Psoas muscle (tissue), 8 donors: ENCODE results near the gene CKB. TPM values are rescaled to one million over a fixed set of nuclear protein-coding genes. Genes with fewer than 3 reads are reported as not detected.

Experiments
- ATAC-seq, 4 donors: fragments of 200-7000 bp; cut with Tn5 transposase; one replicate each; pipeline ENCODE4 v1.9.1; 2020; ENCODE audit warnings: moderate library complexity in 3 of 4, mild to moderate bottlenecking in 2 of 4
- DNase-seq, 2 donors: peaks; one replicate each; pipeline ENCODE4 v3.0.0-alpha.2; 2020
- H3K27ac ChIP-seq: fragments of 200-600 bp; one replicate; pipeline ENCODE4 v1.8.0; 2022
- H3K27me3 ChIP-seq, 3 donors: fragments of 200-600 bp in 1 of 3; one replicate each; pipeline versions ENCODE4 v1.6.1 to v1.8.0; 2013 to 2022; ENCODE audit warnings: low read length in 2 of 3, mild to moderate bottlenecking in 2 of 3, moderate library complexity in 1 of 3; ENCODE audit not compliant: insufficient read depth in 3 of 3
- H3K36me3 ChIP-seq, 2 donors: fragments of 200-600 bp in 1 of 2; one replicate each; pipeline versions ENCODE4 v1.6.1 to v1.8.0; 2013 to 2022; ENCODE audit warnings: low read depth in 1 of 2, mild to moderate bottlenecking in 1 of 2, moderate library complexity in 1 of 2; ENCODE audit not compliant: insufficient read depth in 1 of 2
- H3K4me1 ChIP-seq: fragments of 200-600 bp; one replicate; pipeline ENCODE4 v1.8.0; 2022
- H3K4me3 ChIP-seq: fragments of 200-600 bp; one replicate; pipeline ENCODE4 v1.8.0; 2022; ENCODE audit warnings: mild to moderate bottlenecking
- H3K9me3 ChIP-seq: fragments of 200-600 bp; one replicate; pipeline ENCODE4 v1.8.0; 2022
- CTCF ChIP-seq: fragments of 200-600 bp; IDR thresholded peaks from one replicate; pipeline ENCODE4 v1.8.0; 2022; ENCODE audit warnings: antibody characterized with exemption
- WGBS, 3 donors: extraction: QIAGEN DNeasy Blood & Tissue Kit; methylation state at CpG; one replicate each; pipeline versions ENCODE4 v1.1.6 to v1.1.7; 2013; 5-methylcytosine and 5-hydroxymethylcytosine counted together
- intact Hi-C, 2 donors: fragments of 100-400 bp; cut with DNase I; formaldehyde crosslinking; loops; one replicate each; pipeline versions ENCODE4 v1.11.0 to v1.14.2; 2022
- polyA plus RNA-seq, 3 donors: library from polyadenylated mRNA; stranded (reverse); fragments of 200-250 nt; gene quantifications; one replicate each; pipeline ENCODE4 v1.2.3, GENCODE V29; 2013
- total RNA-seq, 4 donors: library from RNA; stranded (reverse); fragmentation: NEBNext Ultra II Directional in 2 of 4; extraction: Animal tissue kit (Norgen Biotek cat#: 25700) in 2 of 4; gene quantifications; one replicate each; pipeline versions ENCODE4 v1.2.1 to v1.2.4, GENCODE V29; 2021 to 2023
- donor health status: healthy with polysubstance abuse.
- donor health status: DM: no; HTN: no; CAD: no; lungs with moderate emphysema.
- donor health status: Bipolar disorder and iron deficiency.
- donor health status: healthy.
- donor health status: DM: yes; HTN: yes; CAD: no.
- donor health status: DM: no; HTN: no; CAD: no.
- donor health status: DM: no; HTN: no; CAD: no.
- donor health status: DM: yes; HTN: yes; CAD: no.

The CKB gene
- total and polyA plus RNA-seq, 7 donors, result 19.5 to 383 (median 44.9) TPM

- no peak for TF ChIP-seq CTCF
- intact Hi-C loops, result loop anchor here in 1 of 2 donors (2.0 kb wide), 1 partner anchor 27 kb away; no protein-coding TSS in a partner anchor
- Histone ChIP-seq H3K4me3 (no peak overlapping the region), H3K4me1 (peaks cover 22% of the 10 kb centered on the region), H3K27ac (no peak overlapping the region), H3K27me3 (peaks cover 0 to 24% (median 15%) of the 10 kb centered on the region in 3 donors), H3K36me3 (no peaks in the 10 kb centered on the region), H3K9me3 (no peaks in the 10 kb centered on the region)
- ATAC-seq (no peak), DNase-seq (peak in 1 of 2 donors; percentile 65)
- WGBS, 3 donors, result 61 to 76% (median 69%) methylated on average over 22 of the region's 22 CpGs
Measured at GRCh38 chr14:103519837-103520212, 2.8 kb downstream of the CKB start.

- peaks cover 22% of the 10 kb centered on the region for H3K4me1 ChIP-seq
- no peak for TF ChIP-seq CTCF
- no peak overlapping the region for H3K27ac ChIP-seq
- no peak overlapping the region for H3K4me3 ChIP-seq
- ATAC-seq, result no peak
- intact Hi-C loops, result loop anchor here in 1 of 2 donors (2.0 kb wide), 1 partner anchor 28 kb away; no protein-coding TSS in a partner anchor
- WGBS, 3 donors, result 46 to 55% (median 49%) methylated on average over 13 of the region's 13 CpGs
- H3K36me3 ChIP-seq, result no peaks in the 10 kb centered on the region
- no peak for DNase-seq
- H3K27me3 ChIP-seq, result peaks cover 0 to 24% (median 15%) of the 10 kb centered on the region in 3 donors
- no peaks in the 10 kb centered on the region for H3K9me3 ChIP-seq
Measured at GRCh38 chr14:103519043-103519836, 3.4 kb downstream of the CKB start.

GRCh38 chr14:103518422-103519042 is 4.1 kb downstream of the CKB start:
- peaks cover 26% of the 10 kb centered on the region for H3K4me1 ChIP-seq
- DNase-seq, result peak; percentile 71 to 86

GRCh38 chr14:103517721-103518421 is 4.8 kb downstream of the CKB start:
- intact Hi-C loops, result loop anchor here (1.0 to 2.0 kb wide), 2 partner anchors 29 kb away; no protein-coding TSS in a partner anchor
- no peak for TF ChIP-seq CTCF
- Histone ChIP-seq H3K4me1 (peaks cover 28% of the 10 kb centered on the region), H3K27ac (no peak overlapping the region), H3K4me3 (no peak overlapping the region), H3K9me3 (no peaks in the 10 kb centered on the region), H3K27me3 (peaks cover 0 to 19% (median 15%) of the 10 kb centered on the region in 3 donors), H3K36me3 (no peaks in the 10 kb centered on the region)
- WGBS, 3 donors, result 28 to 34% (median 33%) methylated on average over 19 to 20 of the region's 20 CpGs
- DNase-seq (peak in 1 of 2 donors; percentile 59), ATAC-seq (no peak)

More at GRCh38 chr14:103518422-103519042, 4.1 kb downstream of the CKB start:
- peak; percentile 53 to 78 (median 65) for ATAC-seq
- intact Hi-C loops, result loop anchor here (1.0 to 2.0 kb wide), 2 partner anchors 28 to 29 kb away; no protein-coding TSS in a partner anchor
- Histone ChIP-seq H3K27ac (no peak overlapping the region), H3K9me3 (no peaks in the 10 kb centered on the region), H3K36me3 (no peaks in the 10 kb centered on the region), H3K27me3 (peaks cover 0 to 24% (median 15%) of the 10 kb centered on the region in 3 donors), H3K4me3 (no peak overlapping the region)
- WGBS, 3 donors, result 30 to 41% (median 36%) methylated on average over 9 of the region's 9 CpGs
- peak; percentile 91 for TF ChIP-seq CTCF
